Neural progenitor cell (in vitro differentiated cells): Measurements from ENCODE around the gene RNF7.

ENCODE experiments used
- EZH2 ChIP-seq: fragments of 200-600 bp; sonication (generic); IDR thresholded peaks from 2 replicates; pipeline ENCODE4 v1.6.1; 2017; ENCODE audit warnings: antibody characterized with exemption, mild to moderate bottlenecking, moderate library complexity
- EZH2phosphoT487 ChIP-seq: fragments of 200-600 bp; sonication (generic); IDR thresholded peaks from 2 replicates; pipeline ENCODE4 v1.6.1; 2017; ENCODE audit warnings: antibody characterized with exemption
- TF ChIP-seq, protein P1 (sequence below): fragments of 200-600 bp; sonication (generic); IDR thresholded peaks from 2 replicates; pipeline ENCODE4 v1.5.1; 2017; ENCODE audit warnings: antibody characterized with exemption, mild to moderate bottlenecking

DNA sequence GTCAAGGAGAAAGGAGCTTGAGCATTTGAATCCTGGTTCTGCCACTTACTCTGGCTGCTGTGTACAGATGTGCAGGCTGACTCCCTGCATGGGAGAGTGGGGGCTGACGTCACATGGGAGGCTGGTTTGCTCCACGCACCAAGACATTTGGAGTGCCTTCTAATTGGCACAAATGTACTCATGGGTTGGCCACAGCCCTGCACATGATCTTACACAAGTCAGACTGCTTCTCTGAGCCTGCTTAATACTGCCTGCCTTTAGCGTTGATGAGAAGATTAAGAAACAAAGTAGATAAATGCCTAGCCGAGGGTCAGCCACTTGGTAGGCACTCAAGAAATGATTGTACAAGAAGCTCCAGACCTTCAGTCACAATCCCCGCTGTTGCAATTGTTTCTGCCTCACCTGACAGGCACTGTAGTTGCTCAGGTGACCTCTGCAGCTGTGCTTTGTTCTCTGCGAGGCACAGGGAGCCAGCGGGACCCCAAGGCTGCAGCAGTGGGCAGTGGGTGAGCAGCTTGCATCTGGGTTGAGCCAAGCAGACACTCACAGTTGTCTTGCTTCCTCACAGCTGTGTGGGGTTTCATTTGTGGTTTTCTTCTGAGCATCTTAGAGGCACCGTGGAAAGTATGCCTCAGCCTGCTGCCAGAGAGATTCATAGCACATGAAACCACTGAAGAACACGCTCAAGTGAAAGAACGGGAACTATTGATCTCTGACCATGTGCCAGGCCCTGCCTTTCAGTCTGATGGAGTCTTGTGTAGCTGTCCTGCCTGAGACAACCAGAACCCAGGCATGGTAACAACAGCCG, 58.2 kb downstream of the RNF7 start:
- TF ChIP-seq, protein P1, sequence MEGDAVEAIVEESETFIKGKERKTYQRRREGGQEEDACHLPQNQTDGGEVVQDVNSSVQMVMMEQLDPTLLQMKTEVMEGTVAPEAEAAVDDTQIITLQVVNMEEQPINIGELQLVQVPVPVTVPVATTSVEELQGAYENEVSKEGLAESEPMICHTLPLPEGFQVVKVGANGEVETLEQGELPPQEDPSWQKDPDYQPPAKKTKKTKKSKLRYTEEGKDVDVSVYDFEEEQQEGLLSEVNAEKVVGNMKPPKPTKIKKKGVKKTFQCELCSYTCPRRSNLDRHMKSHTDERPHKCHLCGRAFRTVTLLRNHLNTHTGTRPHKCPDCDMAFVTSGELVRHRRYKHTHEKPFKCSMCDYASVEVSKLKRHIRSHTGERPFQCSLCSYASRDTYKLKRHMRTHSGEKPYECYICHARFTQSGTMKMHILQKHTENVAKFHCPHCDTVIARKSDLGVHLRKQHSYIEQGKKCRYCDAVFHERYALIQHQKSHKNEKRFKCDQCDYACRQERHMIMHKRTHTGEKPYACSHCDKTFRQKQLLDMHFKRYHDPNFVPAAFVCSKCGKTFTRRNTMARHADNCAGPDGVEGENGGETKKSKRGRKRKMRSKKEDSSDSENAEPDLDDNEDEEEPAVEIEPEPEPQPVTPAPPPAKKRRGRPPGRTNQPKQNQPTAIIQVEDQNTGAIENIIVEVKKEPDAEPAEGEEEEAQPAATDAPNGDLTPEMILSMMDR: no peak
- TF ChIP-seq EZH2phosphoT487: no peak
- TF ChIP-seq EZH2: no peak
